ENCODE data around the gene CFDP1.

DNA sequence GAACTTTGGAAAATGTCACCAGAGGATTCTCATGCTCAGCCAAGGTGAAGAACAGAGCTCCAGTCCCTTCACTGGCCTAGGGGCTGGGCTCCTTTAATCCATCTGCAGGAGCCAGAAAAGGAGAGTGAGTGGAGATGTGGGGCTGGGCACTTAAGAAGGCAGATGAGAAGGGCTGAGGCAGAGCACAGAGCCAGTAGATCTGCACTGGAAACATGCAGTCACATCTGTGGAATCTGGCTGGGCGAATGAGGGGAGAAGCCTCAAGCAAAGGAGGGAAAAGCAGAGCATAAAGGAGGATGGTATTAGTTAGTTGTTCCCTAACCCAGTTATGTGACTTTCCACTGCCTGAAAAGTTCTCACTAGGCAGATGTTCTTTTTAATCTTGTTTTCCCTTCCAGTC lies 131.5 kb downstream of the CFDP1 start:
- TF ChIP-seq EZH2 (IDR thresholded peaks at IDR 0.05; ENCODE audit: low read length, unreplicated experiment) (no peak), EZH2phosphoT487 (IDR thresholded peaks at IDR 0.05; ENCODE audit: borderline replicate concordance, low read length) (no peak)
- TF ChIP-seq, protein P1, sequence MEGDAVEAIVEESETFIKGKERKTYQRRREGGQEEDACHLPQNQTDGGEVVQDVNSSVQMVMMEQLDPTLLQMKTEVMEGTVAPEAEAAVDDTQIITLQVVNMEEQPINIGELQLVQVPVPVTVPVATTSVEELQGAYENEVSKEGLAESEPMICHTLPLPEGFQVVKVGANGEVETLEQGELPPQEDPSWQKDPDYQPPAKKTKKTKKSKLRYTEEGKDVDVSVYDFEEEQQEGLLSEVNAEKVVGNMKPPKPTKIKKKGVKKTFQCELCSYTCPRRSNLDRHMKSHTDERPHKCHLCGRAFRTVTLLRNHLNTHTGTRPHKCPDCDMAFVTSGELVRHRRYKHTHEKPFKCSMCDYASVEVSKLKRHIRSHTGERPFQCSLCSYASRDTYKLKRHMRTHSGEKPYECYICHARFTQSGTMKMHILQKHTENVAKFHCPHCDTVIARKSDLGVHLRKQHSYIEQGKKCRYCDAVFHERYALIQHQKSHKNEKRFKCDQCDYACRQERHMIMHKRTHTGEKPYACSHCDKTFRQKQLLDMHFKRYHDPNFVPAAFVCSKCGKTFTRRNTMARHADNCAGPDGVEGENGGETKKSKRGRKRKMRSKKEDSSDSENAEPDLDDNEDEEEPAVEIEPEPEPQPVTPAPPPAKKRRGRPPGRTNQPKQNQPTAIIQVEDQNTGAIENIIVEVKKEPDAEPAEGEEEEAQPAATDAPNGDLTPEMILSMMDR (conservative IDR thresholded peaks at IDR 0.05; ENCODE audit: low read depth, low read length): no peak

Measured in PC-3 (cell line).